Measurements from ENCODE around the gene AASDH.
"Not testable (repeated sequence)": the region's sequence is repeated elsewhere in the genome, so short reads cannot be mapped to it uniquely, and the experiment has no call there.

AASDH gene

GRCh38 chr4:56400560-56400959 is 13.3 kb upstream of the AASDH start:
- no peak for DNase-seq (ENCODE audit: low read depth)

GRCh38 chr4:56391270-56391669 is 4.0 kb upstream of the AASDH start:
- DNase-seq (ENCODE audit: low read depth), result no peak

- no peak for DNase-seq (ENCODE audit: low read depth)
These were observed 2.3 kb upstream of the AASDH start for GRCh38 chr4:56389558-56389957.

GRCh38 chr4:56388306-56388705 is 1.0 kb upstream of the AASDH start:
- no peak for DNase-seq (ENCODE audit: low read depth)

GRCh38 chr4:56386091-56386490 is 1.2 kb downstream of the AASDH start:
- no peak for DNase-seq (ENCODE audit: low read depth)

- DNase-seq (ENCODE audit: low read depth), result no peak
These were observed 11.8 kb downstream of the AASDH start for GRCh38 chr4:56375458-56375857.

GRCh38 chr4:56374956-56375355 is 12.3 kb downstream of the AASDH start:
- no peak for DNase-seq (ENCODE audit: low read depth)

GRCh38 chr4:56372774-56373173 is 14.5 kb downstream of the AASDH start:
- no peak for DNase-seq (ENCODE audit: low read depth)

- no peak for DNase-seq (ENCODE audit: low read depth)
These were observed 15.7 kb downstream of the AASDH start for GRCh38 chr4:56371426-56372220.

GRCh38 chr4:56370377-56370776 is 16.9 kb downstream of the AASDH start:
- no peak for DNase-seq (ENCODE audit: low read depth)

GRCh38 chr4:56362981-56363380 is 24.3 kb downstream of the AASDH start:
- not testable (repeated sequence) for DNase-seq (ENCODE audit: low read depth)

GRCh38 chr4:56360071-56360470 is 27.2 kb downstream of the AASDH start:
- DNase-seq (ENCODE audit: low read depth), result no peak

- no peak for DNase-seq (ENCODE audit: low read depth)
These were observed 30.6 kb downstream of the AASDH start for GRCh38 chr4:56356650-56357049.

GRCh38 chr4:56348576-56348975 is 38.7 kb downstream of the AASDH start:
- DNase-seq (ENCODE audit: low read depth), result no peak

- peak; percentile 4 for DNase-seq (ENCODE audit: low read depth)
These were observed 41.8 kb downstream of the AASDH start for GRCh38 chr4:56345458-56345857.

GRCh38 chr4:56342746-56343145 is 44.5 kb downstream of the AASDH start:
- peak; percentile 3 for DNase-seq (ENCODE audit: low read depth)

GRCh38 chr4:56330691-56331090 is 56.6 kb downstream of the AASDH start:
- DNase-seq (ENCODE audit: low read depth), result no peak

GRCh38 chr4:56326363-56326762 is 60.9 kb downstream of the AASDH start:
- DNase-seq (ENCODE audit: low read depth), result no peak

- no peak for DNase-seq (ENCODE audit: low read depth)
These were observed 63.2 kb downstream of the AASDH start for GRCh38 chr4:56324011-56324610.

- DNase-seq (ENCODE audit: low read depth), result no peak
These were observed 64.0 kb downstream of the AASDH start for GRCh38 chr4:56323327-56323726.

GRCh38 chr4:56321251-56321650 is 66.0 kb downstream of the AASDH start:
- DNase-seq (ENCODE audit: low read depth), result no peak

GRCh38 chr4:56320293-56320692 is 67.0 kb downstream of the AASDH start:
- DNase-seq (ENCODE audit: low read depth), result no peak

- DNase-seq (ENCODE audit: low read depth), result no peak
These were observed 68.7 kb downstream of the AASDH start for GRCh38 chr4:56318555-56318954.

GRCh38 chr4:56317749-56318148 is 69.5 kb downstream of the AASDH start:
- DNase-seq (ENCODE audit: low read depth), result no peak

All from GM04503 (cell line).